GM12891 (cell line): ENCODE results near the gene C19orf47.

Experiments
- POLR2A ChIP-seq: IDR thresholded peaks from 2 replicates; pipeline ENCODE4 v1.6.1; 2011; ENCODE audit warnings: low read depth, low read length, control low read depth
- POLR2AphosphoS5 ChIP-seq: IDR thresholded peaks from 2 replicates; pipeline ENCODE4 v1.6.1; 2011; ENCODE audit warnings: low read depth, low read length, control low read depth
- TAF1 ChIP-seq: IDR thresholded peaks from 2 replicates; pipeline ENCODE4 v1.6.1; 2011; ENCODE audit warnings: low read depth, low read length, control low read depth

DNA sequence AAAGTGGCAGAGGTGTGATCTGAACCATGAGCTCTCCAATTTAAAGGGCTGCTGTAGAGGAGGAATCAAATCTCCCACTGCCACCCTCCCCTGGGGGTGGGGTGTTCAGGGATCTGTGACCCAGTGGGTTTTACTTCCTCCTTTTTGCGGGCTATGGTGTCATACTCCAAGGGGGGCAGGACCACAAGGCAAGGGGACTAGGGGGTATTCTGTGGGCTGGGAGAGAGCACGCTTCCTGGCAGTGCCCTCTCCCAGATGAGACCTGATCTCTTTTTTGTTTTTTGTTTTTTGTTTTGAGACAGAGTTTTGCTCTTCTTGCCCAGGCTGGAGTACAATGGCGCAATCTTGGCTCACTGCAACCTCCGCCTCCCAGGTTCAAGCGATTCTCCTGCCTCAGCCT lies 10.6 kb upstream of the C19orf47 start:
- TF ChIP-seq TAF1 (no peak), POLR2A (no peak), POLR2AphosphoS5 (no peak)
